Testis (tissue), 2 donors: ENCODE data around the gene IKBIP.

Experiments used
- CTCF ChIP-seq, 3 experiments: fragments of 450-650 bp in 2 of 3; fragments of 200-600 bp in 1 of 3; sonication (generic) in 1 of 3; IDR thresholded peaks; one replicate each; pipeline ENCODE4 v1.5.1; 2016 to 2019; ENCODE audit warnings: antibody characterized with exemption in 3 of 3, mild to moderate bottlenecking in 2 of 3, moderate library complexity in 1 of 3
- POLR2A ChIP-seq: fragments of 450-650 bp; IDR thresholded peaks from one replicate; pipeline ENCODE4 v1.6.1; 2017; ENCODE audit warnings: antibody characterized with exemption, mild to moderate bottlenecking, moderate library complexity

GRCh38 chr12:98635657-98636323 is 8.8 kb downstream of the IKBIP start:
- TF ChIP-seq CTCF (IDR thresholded peaks at IDR 0.05) (no peak), POLR2A (no peak)
